IMR-90 (cell line): ENCODE results near the gene ATXN1.

Experiments used
- BHLHE40 ChIP-seq: fragments of 150-350 bp; IDR thresholded peaks from 2 replicates; pipeline ENCODE4 v1.6.1; 2016; ENCODE audit warnings: mild to moderate bottlenecking, low read depth, low read length
- CEBPB ChIP-seq: IDR thresholded peaks from 2 replicates; pipeline ENCODE4 v1.6.1; 2012; ENCODE audit warnings: low read depth, low read length, improper control_type of control experiment
- CTCF ChIP-seq: conservative IDR thresholded peaks from 2 replicates; pipeline ENCODE4 v1.5.1; 2012; ENCODE audit warnings: mild to moderate bottlenecking, low read depth, low read length, improper control_type of control experiment
- ELK1 ChIP-seq: fragments of 150-350 bp; IDR thresholded peaks from 2 replicates; pipeline ENCODE4 v1.6.1; 2016; ENCODE audit warnings: low read depth, mild to moderate bottlenecking, low read length, moderate library complexity, borderline replicate concordance
- MAFK ChIP-seq: IDR thresholded peaks from 2 replicates; pipeline ENCODE4 v1.6.1; 2012; ENCODE audit warnings: low read depth, low read length, improper control_type of control experiment
- MAZ ChIP-seq: IDR thresholded peaks from 2 replicates; pipeline ENCODE4 v1.6.1; 2012; ENCODE audit warnings: low read depth, mild to moderate bottlenecking, low read length, improper control_type of control experiment, moderate library complexity, borderline replicate concordance
- MXI1 ChIP-seq: IDR thresholded peaks from 2 replicates; pipeline ENCODE4 v1.6.1; 2012; ENCODE audit warnings: low read depth, mild to moderate bottlenecking, low read length, moderate library complexity, borderline replicate concordance
- POLR2A ChIP-seq: IDR thresholded peaks from 2 replicates; pipeline ENCODE4 v1.6.1; 2012; ENCODE audit warnings: mild to moderate bottlenecking, low read depth, low read length
- RCOR1 ChIP-seq: IDR thresholded peaks from 2 replicates; pipeline ENCODE4 v1.6.1; 2012; ENCODE audit warnings: mild to moderate bottlenecking, low read length, improper control_type of control experiment; ENCODE audit not compliant: insufficient replicate concordance
- SMC3 ChIP-seq: fragments of 150-350 bp; IDR thresholded peaks from 2 replicates; pipeline ENCODE4 v1.6.1; 2016; ENCODE audit warnings: low read depth, mild to moderate bottlenecking, antibody characterized with exemption, low read length, moderate library complexity
- USF2 ChIP-seq: fragments of 150-350 bp; IDR thresholded peaks from 2 replicates; pipeline ENCODE4 v1.6.1; 2017; ENCODE audit warnings: mild to moderate bottlenecking, antibody characterized with exemption, low read length, low read depth

- no peak for TF ChIP-seq CTCF
- TF ChIP-seq POLR2A: no peak
- TF ChIP-seq SMC3: no peak
- TF ChIP-seq ELK1: no peak
- no peak for TF ChIP-seq MAFK
- TF ChIP-seq BHLHE40: no peak
- no peak for TF ChIP-seq RCOR1
- no peak for TF ChIP-seq CEBPB
- no peak for TF ChIP-seq MAZ
- TF ChIP-seq MXI1: no peak
- no peak for TF ChIP-seq USF2
These were observed 9.9 kb downstream of the ATXN1 start for GRCh38 chr6:16751251-16751946.
